Naive B cell (primary cell): Measurements from ENCODE around the gene SMPX. TPM values are rescaled to one million over a fixed set of nuclear protein-coding genes. Genes with fewer than 3 reads are reported as not detected.

ENCODE experiments used
- ATAC-seq, 2 donors: fragments of 150-1000 bp; cut with Tn5 transposase; 2 replicates each; pipeline ENCODE4 v1.10.0; 2021; ENCODE audit warnings: low read depth in 2 of 2, mild to moderate bottlenecking in 2 of 2, moderate library complexity in 2 of 2
- DNase-seq: peaks from one replicate; pipeline ENCODE4 v3.0.0; 2022
- H3K27ac Mint-ChIP-seq, 6 donors: one replicate each; pipeline ENCODE4 v1.8.0; 2020 to 2022; ENCODE audit warnings: mild to moderate bottlenecking in 6 of 6, mixed read lengths in 6 of 6, moderate library complexity in 5 of 6, inconsistent platforms in 2 of 6
- H3K27me3 Mint-ChIP-seq, 3 donors: one replicate each; pipeline ENCODE4 v1.8.0; 2021 to 2022; ENCODE audit warnings: mixed read lengths in 3 of 3, mild to moderate bottlenecking in 1 of 3
- H3K36me3 Mint-ChIP-seq, 2 donors: one replicate each; pipeline ENCODE4 v1.8.0; 2020 to 2022; ENCODE audit warnings: mixed read lengths in 2 of 2, inconsistent platforms in 1 of 2, mild to moderate bottlenecking in 1 of 2
- H3K4me1 Mint-ChIP-seq, 3 donors: one replicate each; pipeline ENCODE4 v1.8.0; 2020 to 2022; ENCODE audit warnings: mixed read lengths in 3 of 3, inconsistent platforms in 1 of 3, mild to moderate bottlenecking in 1 of 3, moderate library complexity in 1 of 3
- H3K4me3 Mint-ChIP-seq, 8 donors: one replicate each; pipeline ENCODE4 v1.8.0; 2020 to 2022; ENCODE audit warnings: mild to moderate bottlenecking in 8 of 8, mixed read lengths in 8 of 8, moderate library complexity in 8 of 8, inconsistent platforms in 2 of 8
- H3K9me3 Mint-ChIP-seq, 7 donors: one replicate each; pipeline ENCODE4 v1.8.0; 2020 to 2022; ENCODE audit warnings: mixed read lengths in 7 of 7, mild to moderate bottlenecking in 5 of 7, inconsistent platforms in 2 of 7, moderate library complexity in 1 of 7
- polyA plus RNA-seq, 6 donors: library from polyadenylated mRNA; unstranded; fragments of 300-500 nt; fragmentation: Illumina TruSeq; gene quantifications; one replicate each; pipeline ENCODE4 v1.2.3, GENCODE V29; 2021; ENCODE audit warnings: low read depth in 6 of 6

SMPX gene
- polyA plus RNA-seq, 6 donors from 2014 or later: not detected

DNA sequence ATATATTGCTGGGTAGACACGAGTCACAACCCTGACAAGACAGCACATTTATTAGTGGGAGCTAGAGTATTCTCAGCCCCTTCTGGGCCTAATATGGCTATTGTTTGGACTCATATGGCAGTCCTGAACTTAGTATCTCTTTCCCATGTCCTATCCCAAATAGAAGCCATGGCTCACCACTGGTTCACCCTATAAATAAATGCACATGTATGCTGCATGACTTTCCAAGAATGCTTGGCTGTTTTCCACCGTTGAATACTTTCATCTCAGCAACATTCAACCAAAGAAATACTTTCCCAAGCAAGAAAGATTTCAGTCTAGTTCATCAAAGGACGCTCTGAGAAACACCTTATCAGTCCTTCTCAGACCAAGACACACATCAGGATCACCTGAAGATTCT, 36.7 kb downstream of the SMPX start:
- H3K27ac Mint-ChIP-seq: no peak overlapping the region
- no peak for ATAC-seq
- H3K9me3 Mint-ChIP-seq: no peaks in the 10 kb centered on the region
- no peaks in the 10 kb centered on the region for H3K36me3 Mint-ChIP-seq
- no peaks in the 10 kb centered on the region for H3K4me1 Mint-ChIP-seq
- DNase-seq: no peak
- H3K27me3 Mint-ChIP-seq: peaks cover 0 to 10% (median 0%) of the 10 kb centered on the region in 3 donors
- H3K4me3 Mint-ChIP-seq: no peak overlapping the region

- no peak overlapping the region for H3K4me3 Mint-ChIP-seq
- peaks cover 0 to 6% (median 4%) of the 10 kb centered on the region in 7 donors for H3K9me3 Mint-ChIP-seq
- peak overlapping the region in 1 of 6 donors; percentile 23 for H3K27ac Mint-ChIP-seq
- H3K36me3 Mint-ChIP-seq: no peaks in the 10 kb centered on the region
- ATAC-seq: no peak
- H3K4me1 Mint-ChIP-seq: no peaks in the 10 kb centered on the region
- no peak for DNase-seq
- peaks cover 0 to 10% (median 6%) of the 10 kb centered on the region in 3 donors for H3K27me3 Mint-ChIP-seq
Measured at GRCh38 chrX:21718575-21718974, 39.3 kb downstream of the SMPX start.

DNA sequence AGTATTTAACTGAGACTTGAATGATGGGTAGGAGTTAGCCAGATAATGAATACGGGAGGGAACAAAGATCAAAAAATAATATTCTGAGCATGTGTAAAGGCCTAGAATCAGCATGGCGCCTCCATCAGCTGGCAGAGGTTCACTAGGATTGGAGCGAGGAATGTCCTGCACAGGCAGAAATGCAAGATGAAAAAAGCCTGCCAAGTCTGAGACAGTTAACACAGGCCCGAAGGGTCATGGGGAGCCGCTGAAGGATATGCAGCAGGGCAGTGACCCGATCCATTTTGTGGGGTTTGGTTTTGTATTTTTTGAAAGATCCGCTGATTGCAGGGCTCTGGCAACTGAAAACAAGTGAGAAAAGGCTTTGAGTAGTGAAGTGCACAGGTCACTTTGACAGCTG, 40.1 kb downstream of the SMPX start:
- no peak overlapping the region for H3K4me3 Mint-ChIP-seq
- H3K4me1 Mint-ChIP-seq: no peaks in the 10 kb centered on the region
- H3K27me3 Mint-ChIP-seq: peaks cover 0 to 10% (median 6%) of the 10 kb centered on the region in 3 donors
- DNase-seq (no peak), ATAC-seq (no peak)
- H3K27ac Mint-ChIP-seq: no peak overlapping the region
- peaks cover 0 to 11% (median 9%) of the 10 kb centered on the region in 7 donors for H3K9me3 Mint-ChIP-seq
- H3K36me3 Mint-ChIP-seq: no peaks in the 10 kb centered on the region

DNA sequence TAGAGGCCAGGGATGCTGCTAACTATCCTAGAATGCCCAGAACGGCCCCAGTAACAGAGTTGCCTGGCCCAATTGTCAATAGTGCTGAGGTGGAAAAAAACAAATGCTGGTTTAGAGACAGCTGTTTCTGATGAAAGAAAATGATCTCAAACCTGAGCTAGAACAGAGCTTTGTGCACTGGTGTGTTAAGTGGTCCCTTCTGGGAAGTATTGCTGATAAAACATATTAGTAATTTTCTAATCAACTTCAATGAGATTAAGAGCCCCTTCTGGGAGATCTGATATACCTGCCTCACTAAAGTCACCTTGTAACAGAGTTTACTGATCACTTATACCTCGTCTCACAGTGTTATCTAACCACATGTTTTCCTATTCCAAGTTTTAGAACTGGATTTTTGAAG, 42.1 kb downstream of the SMPX start:
- H3K36me3 Mint-ChIP-seq: no peaks in the 10 kb centered on the region
- no peak for ATAC-seq
- H3K4me1 Mint-ChIP-seq: no peaks in the 10 kb centered on the region
- H3K4me3 Mint-ChIP-seq: no peak overlapping the region
- H3K27ac Mint-ChIP-seq: no peak overlapping the region
- peaks cover 0 to 11% (median 9%) of the 10 kb centered on the region in 7 donors for H3K9me3 Mint-ChIP-seq
- H3K27me3 Mint-ChIP-seq: peaks cover 0 to 10% (median 6%) of the 10 kb centered on the region in 3 donors
- no peak for DNase-seq

GRCh38 chrX:21715337-21715736, 42.6 kb downstream of the SMPX start:
- peaks cover 0 to 11% (median 9%) of the 10 kb centered on the region in 7 donors for H3K9me3 Mint-ChIP-seq
- H3K36me3 Mint-ChIP-seq: no peaks in the 10 kb centered on the region
- no peaks in the 10 kb centered on the region for H3K4me1 Mint-ChIP-seq
- H3K27me3 Mint-ChIP-seq: peaks cover 0 to 10% (median 6%) of the 10 kb centered on the region in 3 donors
- ATAC-seq (no peak), DNase-seq (no peak)
- no peak overlapping the region for H3K27ac Mint-ChIP-seq
- H3K4me3 Mint-ChIP-seq: no peak overlapping the region

GRCh38 chrX:21711848-21712197, 46.1 kb downstream of the SMPX start:
- H3K4me3 Mint-ChIP-seq: no peak overlapping the region
- DNase-seq: no peak
- ATAC-seq: no peak
- peaks cover 0 to 10% (median 6%) of the 10 kb centered on the region in 3 donors for H3K27me3 Mint-ChIP-seq
- H3K36me3 Mint-ChIP-seq: no peaks in the 10 kb centered on the region
- no peaks in the 10 kb centered on the region for H3K4me1 Mint-ChIP-seq
- peaks cover 0 to 24% (median 11%) of the 10 kb centered on the region in 7 donors for H3K9me3 Mint-ChIP-seq
- H3K27ac Mint-ChIP-seq: no peak overlapping the region

DNA sequence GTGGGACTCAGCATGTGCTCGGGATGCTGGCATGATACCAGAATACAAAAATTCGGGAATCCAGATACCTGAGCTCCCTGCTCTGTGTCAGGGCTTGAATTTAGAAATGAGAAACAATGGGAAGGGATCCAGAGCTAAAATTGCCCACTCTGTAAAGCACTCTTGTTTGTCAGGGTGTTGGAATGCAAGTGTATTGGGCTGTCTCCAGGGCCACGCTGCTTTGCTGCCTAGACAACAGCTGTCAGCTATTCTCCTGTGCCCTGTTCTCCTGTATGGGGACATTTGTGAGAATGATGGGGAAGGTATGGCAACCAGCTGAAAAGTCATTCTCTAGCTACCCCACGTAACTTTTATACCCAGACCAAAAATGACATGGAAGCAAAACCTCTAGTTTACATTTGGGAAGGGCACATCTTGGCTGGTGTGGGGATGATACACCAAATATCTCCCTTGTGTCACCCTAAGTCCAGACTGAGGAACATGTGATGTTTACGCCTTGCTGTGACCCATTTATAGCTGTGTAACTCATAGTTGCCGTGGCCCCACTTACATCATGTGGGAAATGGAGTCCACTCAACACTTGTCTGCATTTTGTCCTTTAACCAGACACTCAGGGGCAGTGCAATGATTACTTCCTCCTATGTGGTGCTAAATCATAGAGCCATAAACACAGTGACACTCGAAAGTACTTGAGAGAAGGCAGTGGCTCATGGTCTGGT, 46.6 kb downstream of the SMPX start:
- Mint-ChIP-seq H3K27ac (no peak overlapping the region), H3K36me3 (no peaks in the 10 kb centered on the region), H3K27me3 (peaks cover 0 to 15% (median 6%) of the 10 kb centered on the region in 3 donors), H3K4me1 (no peaks in the 10 kb centered on the region), H3K4me3 (no peak overlapping the region), H3K9me3 (peaks cover 0 to 24% (median 11%) of the 10 kb centered on the region in 7 donors)
- no peak for ATAC-seq
- DNase-seq: no peak

GRCh38 chrX:21708116-21708515, 49.8 kb downstream of the SMPX start:
- Mint-ChIP-seq H3K36me3 (no peaks in the 10 kb centered on the region), H3K27me3 (peaks cover 0 to 21% (median 0%) of the 10 kb centered on the region in 3 donors), H3K9me3 (peaks cover 0 to 15% (median 5%) of the 10 kb centered on the region in 7 donors), H3K27ac (no peak overlapping the region), H3K4me1 (no peaks in the 10 kb centered on the region), H3K4me3 (no peak overlapping the region)
- DNase-seq (no peak), ATAC-seq (no peak)

GRCh38 chrX:21705225-21705624, 52.7 kb downstream of the SMPX start:
- Mint-ChIP-seq H3K4me3 (no peak overlapping the region), H3K27me3 (peaks cover 0 to 21% (median 0%) of the 10 kb centered on the region in 3 donors), H3K36me3 (no peaks in the 10 kb centered on the region), H3K9me3 (peaks cover 0 to 14% (median 5%) of the 10 kb centered on the region in 7 donors), H3K4me1 (peaks cover 0 to 3% (median 0%) of the 10 kb centered on the region in 3 donors), H3K27ac (no peak overlapping the region)
- ATAC-seq (no peak), DNase-seq (no peak)

DNA sequence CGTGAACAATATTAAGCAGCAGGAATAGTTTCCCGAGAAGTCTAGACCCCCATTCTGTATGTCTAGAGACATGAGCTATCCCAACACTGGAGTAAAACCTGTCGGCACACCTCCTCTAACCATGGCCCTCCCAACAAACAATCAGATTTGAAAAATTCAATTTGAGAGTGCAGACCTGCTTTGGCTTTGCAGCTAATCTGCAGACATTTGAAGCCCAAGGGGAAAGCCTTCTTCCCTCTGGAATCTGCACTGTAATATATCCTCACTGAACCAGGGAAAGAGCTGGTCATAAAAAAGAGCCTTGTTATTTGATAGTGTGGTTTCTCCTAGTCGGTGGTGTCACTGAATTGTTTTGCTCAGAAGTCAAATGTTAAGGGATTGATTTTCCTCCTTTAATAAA, 55.2 kb downstream of the SMPX start:
- no peaks in the 10 kb centered on the region for H3K36me3 Mint-ChIP-seq
- ATAC-seq (no peak), DNase-seq (no peak)
- H3K9me3 Mint-ChIP-seq: peaks cover 0 to 10% (median 5%) of the 10 kb centered on the region in 7 donors
- peaks cover 8 to 23% (median 12%) of the 10 kb centered on the region in 3 donors for H3K4me1 Mint-ChIP-seq
- H3K27ac Mint-ChIP-seq: no peak overlapping the region
- no peak overlapping the region for H3K4me3 Mint-ChIP-seq
- H3K27me3 Mint-ChIP-seq: peaks cover 0 to 14% (median 0%) of the 10 kb centered on the region in 3 donors

DNA sequence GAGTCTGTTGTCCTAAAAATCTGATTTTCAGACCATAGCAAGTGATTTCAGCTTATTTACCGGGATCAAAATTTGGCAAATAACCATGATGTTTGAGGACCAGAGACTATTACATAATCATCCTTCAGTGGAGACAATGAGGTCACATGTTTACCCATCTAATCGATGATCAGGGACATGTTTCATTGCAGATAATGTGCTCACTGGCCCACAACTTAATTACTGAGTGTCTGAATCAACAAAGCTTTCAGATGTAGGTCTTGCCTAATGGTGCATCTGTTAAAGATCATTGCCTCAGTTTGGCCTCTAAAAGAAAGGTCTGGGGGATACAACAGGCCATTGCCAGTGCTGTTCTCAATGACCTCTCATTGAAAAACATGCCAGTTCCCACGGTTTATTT, 56.9 kb downstream of the SMPX start:
- H3K4me3 Mint-ChIP-seq: peak overlapping the region in 1 of 8 donors; percentile 37
- peak overlapping the region in 1 of 6 donors; percentile 86 for H3K27ac Mint-ChIP-seq
- ATAC-seq (no peak), DNase-seq (no peak)
- no peaks in the 10 kb centered on the region for H3K36me3 Mint-ChIP-seq
- H3K9me3 Mint-ChIP-seq: peaks cover 0 to 10% (median 0%) of the 10 kb centered on the region in 7 donors
- H3K4me1 Mint-ChIP-seq: peaks cover 8 to 23% (median 12%) of the 10 kb centered on the region in 3 donors
- H3K27me3 Mint-ChIP-seq: peaks cover 0 to 6% (median 0%) of the 10 kb centered on the region in 3 donors

GRCh38 chrX:21700275-21700674, 57.6 kb downstream of the SMPX start:
- Mint-ChIP-seq H3K27ac (no peak overlapping the region), H3K4me3 (no peak overlapping the region), H3K36me3 (no peaks in the 10 kb centered on the region), H3K27me3 (peaks cover 0 to 6% (median 0%) of the 10 kb centered on the region in 3 donors), H3K9me3 (peaks cover 0 to 10% (median 0%) of the 10 kb centered on the region in 7 donors), H3K4me1 (peaks cover 8 to 23% (median 12%) of the 10 kb centered on the region in 3 donors)
- no peak for DNase-seq
- ATAC-seq: no peak

DNA sequence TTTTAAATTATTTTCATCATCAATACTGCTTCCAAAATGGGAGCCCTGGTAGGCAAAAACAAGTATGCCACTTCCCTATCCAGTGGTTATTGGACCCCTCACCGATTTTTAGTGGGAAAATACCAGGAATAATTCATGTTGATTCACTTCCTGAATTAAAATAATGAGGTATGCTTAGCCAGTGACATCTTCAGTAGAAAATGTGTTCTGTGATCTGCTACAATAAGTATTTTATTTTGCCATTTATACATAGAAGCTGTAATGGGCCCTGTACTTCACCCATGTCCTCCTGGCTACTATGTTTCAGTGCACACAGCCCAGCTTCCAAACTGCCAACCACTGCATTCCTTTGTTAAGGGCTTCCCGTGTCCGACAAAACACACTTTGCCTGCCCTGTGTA, 58.8 kb downstream of the SMPX start:
- peaks cover 8 to 23% (median 12%) of the 10 kb centered on the region in 3 donors for H3K4me1 Mint-ChIP-seq
- no peaks in the 10 kb centered on the region for H3K36me3 Mint-ChIP-seq
- no peak for DNase-seq
- peaks cover 0 to 8% (median 0%) of the 10 kb centered on the region in 7 donors for H3K9me3 Mint-ChIP-seq
- H3K4me3 Mint-ChIP-seq: peak overlapping the region in 1 of 8 donors; percentile 34
- no peak for ATAC-seq
- H3K27me3 Mint-ChIP-seq: peaks cover 0 to 4% (median 0%) of the 10 kb centered on the region in 3 donors
- no peak overlapping the region for H3K27ac Mint-ChIP-seq

DNA sequence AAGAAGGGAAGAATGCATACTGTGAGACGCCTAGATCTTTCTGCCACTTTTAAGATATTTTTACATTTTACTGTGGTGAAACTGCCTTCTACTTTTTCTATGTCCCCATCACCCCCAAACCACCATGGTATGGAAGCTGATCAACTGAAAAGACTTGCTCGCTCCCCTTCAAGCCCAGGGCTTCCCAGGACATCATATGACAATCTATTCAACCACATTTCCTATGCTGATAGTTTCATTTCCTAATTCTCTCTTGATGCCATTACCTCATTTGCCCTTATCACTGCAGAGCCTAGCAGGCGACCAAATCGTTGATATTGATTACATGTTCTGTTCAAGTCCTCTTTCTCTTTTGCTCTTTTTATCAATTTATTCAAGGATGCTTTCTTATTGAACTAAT, 59.6 kb downstream of the SMPX start:
- no peaks in the 10 kb centered on the region for H3K36me3 Mint-ChIP-seq
- H3K4me1 Mint-ChIP-seq: peaks cover 8 to 23% (median 12%) of the 10 kb centered on the region in 3 donors
- no peaks in the 10 kb centered on the region for H3K27me3 Mint-ChIP-seq
- H3K4me3 Mint-ChIP-seq: peak overlapping the region in 4 of 8 donors; percentile 15 to 29 (median 19)
- H3K27ac Mint-ChIP-seq: no peak overlapping the region
- DNase-seq (peak; percentile 39), ATAC-seq (peak; percentile 90 to 94)
- H3K9me3 Mint-ChIP-seq: peaks cover 0 to 8% (median 0%) of the 10 kb centered on the region in 7 donors
